IMR-90 (cell line): ENCODE measurements around the gene ADSS1. TPM values are rescaled to one million over a fixed set of nuclear protein-coding genes. Genes with fewer than 3 reads are reported as not detected.

Experiments used
- ATAC-seq: fragments of 200-7000 bp; cut with Tn5 transposase; 2 replicates; pipeline ENCODE4 v1.9.1; 2020; ENCODE audit warnings: low read depth, mild to moderate bottlenecking, moderate library complexity
- BruUV-seq: library from RNA; stranded (reverse); fragments of 400-500 nt; replicated peaks from 2 replicates; lab custom pipeline; 2021; lab: Mats Ljungman, UMichigan
- CTCF ChIA-PET: fragments of 300-600 bp; formaldehyde crosslinking; extraction: SDS; loops from one replicate; lab custom pipeline; 2021; ENCODE audit warnings: antibody characterized with exemption; lab: Yijun Ruan, JAX
- POLR2A ChIA-PET: fragments of 300-600 bp; sonication (Branson Sonifier 250); formaldehyde crosslinking; loops from one replicate; lab custom pipeline; 2022; ENCODE audit warnings: antibody characterized with exemption; ENCODE audit not compliant: unreplicated experiment; lab: Charles Lee
- DNase-seq: peaks from one replicate; pipeline ENCODE4 v3.0.0; 2013
- H2AFZ ChIP-seq: replicated peaks from 2 replicates; pipeline ENCODE3; 2013; ENCODE audit warnings: low read length, mild to moderate bottlenecking; ENCODE audit not compliant: poor library complexity
- H2AK5ac ChIP-seq: 2 replicates; pipeline ENCODE4 v1.6.1; 2013; ENCODE audit warnings: low read depth, low read length, inconsistent platforms
- H2AK9ac ChIP-seq: replicated peaks from 2 replicates; pipeline ENCODE3; 2013; ENCODE audit warnings: mild to moderate bottlenecking, low read depth, low read length, moderate library complexity; ENCODE audit not compliant: poor library complexity
- H2BK120ac ChIP-seq: 2 replicates; pipeline ENCODE4 v1.6.1; 2013; ENCODE audit warnings: low read depth, low read length, inconsistent platforms
- H2BK15ac ChIP-seq: 3 replicates; pipeline ENCODE4 v1.6.1; 2013; ENCODE audit warnings: low read depth, low read length, inconsistent platforms
- H2BK20ac ChIP-seq: 2 replicates; pipeline ENCODE4 v1.6.1; 2013; ENCODE audit warnings: low read depth, mild to moderate bottlenecking, inconsistent platforms, low read length, moderate library complexity
- H2BK5ac ChIP-seq: 2 replicates; pipeline ENCODE4 v1.6.1; 2013; ENCODE audit warnings: mild to moderate bottlenecking, low read depth, low read length, inconsistent platforms; ENCODE audit not compliant: poor library complexity, severe bottlenecking
- H3K14ac ChIP-seq: replicated peaks from 2 replicates; pipeline ENCODE4 v1.6.1; 2013; ENCODE audit warnings: low read depth, low read length, inconsistent platforms
- H3K18ac ChIP-seq: 2 replicates; pipeline ENCODE4 v1.6.1; 2013; ENCODE audit warnings: low read depth, low read length, control low read depth
- H3K23ac ChIP-seq: 2 replicates; pipeline ENCODE4 v1.6.1; 2013; ENCODE audit warnings: low read depth, low read length, inconsistent platforms
- H3K27ac ChIP-seq: 2 replicates; pipeline ENCODE4 v1.5.1; 2013; ENCODE audit warnings: mild to moderate bottlenecking, control low read depth, low read length; ENCODE audit not compliant: insufficient read depth
- H3K27me3 ChIP-seq: 2 replicates; pipeline ENCODE4 v1.6.1; 2013; ENCODE audit warnings: low read length; ENCODE audit not compliant: control insufficient read depth, insufficient read depth
- H3K36me3 ChIP-seq: 2 replicates; pipeline ENCODE4 v1.6.1; 2013; ENCODE audit warnings: low read length, mixed read lengths; ENCODE audit not compliant: control insufficient read depth, insufficient read depth
- H3K4ac ChIP-seq: 2 replicates; pipeline ENCODE4 v1.6.1; 2013; ENCODE audit warnings: low read depth, low read length, inconsistent platforms
- H3K4me1 ChIP-seq: 2 replicates; pipeline ENCODE4 v1.6.1; 2013; ENCODE audit warnings: low read length, mixed read lengths; ENCODE audit not compliant: control insufficient read depth, insufficient read depth
- H3K4me2 ChIP-seq: 2 replicates; pipeline ENCODE4 v1.6.1; 2013; ENCODE audit warnings: low read depth, mild to moderate bottlenecking, control low read depth, low read length, moderate library complexity
- H3K4me3 ChIP-seq: 2 replicates; pipeline ENCODE4 v1.5.1; 2013; ENCODE audit warnings: low read depth, mild to moderate bottlenecking, control low read depth, low read length, moderate library complexity; ENCODE audit not compliant: insufficient read depth
- H3K56ac ChIP-seq: 2 replicates; pipeline ENCODE4 v1.6.1; 2013; ENCODE audit warnings: low read length, inconsistent platforms; ENCODE audit not compliant: insufficient read depth; ENCODE audit errors: extremely low read depth
- H3K79me1 ChIP-seq, 2 experiments: 2 replicates each; pipeline ENCODE4 v1.6.1; 2013; ENCODE audit warnings: low read length in 2 of 2, inconsistent platforms in 1 of 2, low read depth in 1 of 2
- H3K9ac ChIP-seq: 2 replicates; pipeline ENCODE4 v1.6.1; 2013; ENCODE audit warnings: low read depth, low read length, control low read depth
- H3K9me1 ChIP-seq: 2 replicates; pipeline ENCODE4 v1.6.1; 2013; ENCODE audit warnings: low read length, inconsistent platforms; ENCODE audit not compliant: insufficient read depth
- H3K9me3 ChIP-seq: 2 replicates; pipeline ENCODE4 v1.6.1; 2013; ENCODE audit warnings: low read length; ENCODE audit not compliant: control insufficient read depth, insufficient read depth
- H4K20me1 ChIP-seq: 2 replicates; pipeline ENCODE4 v1.6.1; 2013; ENCODE audit warnings: low read length, inconsistent platforms; ENCODE audit not compliant: insufficient read depth
- H4K5ac ChIP-seq: 2 replicates; pipeline ENCODE4 v1.6.1; 2013; ENCODE audit warnings: mild to moderate bottlenecking, low read depth, low read length, control low read depth
- H4K8ac ChIP-seq, 2 experiments: 2 replicates each; pipeline ENCODE4 v1.6.1; 2013; ENCODE audit warnings: low read depth in 2 of 2, low read length in 2 of 2, control low read depth in 1 of 2, inconsistent platforms in 1 of 2
- H4K91ac ChIP-seq: 2 replicates; pipeline ENCODE4 v1.6.1; 2013; ENCODE audit warnings: low read depth, low read length, inconsistent platforms; ENCODE audit not compliant: insufficient read depth
- CEBPB ChIP-seq: IDR thresholded peaks from 2 replicates; pipeline ENCODE4 v1.6.1; 2012; ENCODE audit warnings: low read depth, low read length, improper control_type of control experiment
- CHD1 ChIP-seq: IDR thresholded peaks from 2 replicates; pipeline ENCODE4 v1.6.1; 2012; ENCODE audit warnings: low read depth, low read length, improper control_type of control experiment
- CTCF ChIP-seq: conservative IDR thresholded peaks from 2 replicates; pipeline ENCODE4 v1.5.1; 2012; ENCODE audit warnings: mild to moderate bottlenecking, low read depth, low read length, improper control_type of control experiment
- ELK1 ChIP-seq: fragments of 150-350 bp; IDR thresholded peaks from 2 replicates; pipeline ENCODE4 v1.6.1; 2016; ENCODE audit warnings: low read depth, mild to moderate bottlenecking, low read length, moderate library complexity, borderline replicate concordance
- RCOR1 ChIP-seq: IDR thresholded peaks from 2 replicates; pipeline ENCODE4 v1.6.1; 2012; ENCODE audit warnings: mild to moderate bottlenecking, low read length, improper control_type of control experiment; ENCODE audit not compliant: insufficient replicate concordance
- RFX5 ChIP-seq: IDR thresholded peaks from 2 replicates; pipeline ENCODE4 v1.8.0; 2012; ENCODE audit warnings: low read depth, mild to moderate bottlenecking, low read length, moderate library complexity
- SMC3 ChIP-seq: fragments of 150-350 bp; IDR thresholded peaks from 2 replicates; pipeline ENCODE4 v1.6.1; 2016; ENCODE audit warnings: low read depth, mild to moderate bottlenecking, antibody characterized with exemption, low read length, moderate library complexity
- USF2 ChIP-seq: fragments of 150-350 bp; IDR thresholded peaks from 2 replicates; pipeline ENCODE4 v1.6.1; 2017; ENCODE audit warnings: mild to moderate bottlenecking, antibody characterized with exemption, low read length, low read depth
- WGBS, 2 experiments: methylation state at CpG; one replicate each; pipeline versions ENCODE4 v1.1.5 to v1.1.7; 2013; ENCODE audit warnings: missing lambda C conversion rate in 2 of 2; ENCODE audit not compliant: insufficient read length in 1 of 2; ENCODE audit errors: extremely low coverage in 2 of 2; 5-methylcytosine and 5-hydroxymethylcytosine counted together
- dilution Hi-C: fragments of 300-500 bp; cut with HindIII; formaldehyde crosslinking; loops from one replicate; pipeline ENCODE4 v1.14.3; 2018; ENCODE audit warnings: low sequenced_read_pairs; ENCODE audit not compliant: unreplicated experiment
- in situ Hi-C: fragments of 300-500 bp; cut with MboI; formaldehyde crosslinking; loops from 3 replicates; pipeline ENCODE4 v1.14.3; 2019; ENCODE audit warnings: low sequenced_read_pairs, inconsistent platforms, mixed read lengths
- intact Hi-C: fragments of 100-400 bp; cut with micrococcal nuclease; formaldehyde crosslinking; loops from 2 replicates; pipeline ENCODE4 v1.10.0; 2022
- polyA plus RNA-seq, 3 experiments: library from polyadenylated mRNA; depleted of rRNA; stranded (reverse); fragments of >200 nt; gene quantifications; 2 replicates each; pipeline ENCODE4 v1.2.3, GENCODE V29; 2012; ENCODE audit warnings: low replicate concordance in 1 of 3
- total RNA-seq: library from RNA; depleted of rRNA; stranded (reverse); fragments of >200 nt; gene quantifications from 2 replicates; pipeline ENCODE4 v1.2.3, GENCODE V29; 2012

Gene ADSS1
- total and polyA plus RNA-seq, 2 of the 4 experiments (the other 2 are of a cell fraction): 1.8 to 5.2 TPM

- Histone ChIP-seq H3K9ac (no peak overlapping the region), H2AK9ac (no peak overlapping the region), H4K91ac (no peak overlapping the region), H3K79me1 (peaks cover 8 to 43% of the 10 kb centered on the region in 2 experiments), H3K23ac (no peak overlapping the region), H3K56ac (no peak overlapping the region), H4K5ac (no peak overlapping the region), H2AK5ac (no peak overlapping the region), H3K36me3 (peaks cover 43% of the 10 kb centered on the region), H4K20me1 (peaks cover 47% of the 10 kb centered on the region), H3K4me3 (no peak overlapping the region), H3K27ac (no peak overlapping the region), H3K14ac (no peak overlapping the region), H2AFZ (no peak overlapping the region), H2BK120ac (no peak overlapping the region), H3K18ac (no peak overlapping the region), H3K4me1 (no peaks in the 10 kb centered on the region), H3K4me2 (no peak overlapping the region), H2BK20ac (no peak overlapping the region), H3K9me1 (no peaks in the 10 kb centered on the region), H2BK5ac (no peak overlapping the region), H4K8ac (no peak overlapping the region), H3K27me3 (no peaks in the 10 kb centered on the region), H2BK15ac (no peak overlapping the region), H3K9me3 (no peaks in the 10 kb centered on the region), H3K4ac (no peak overlapping the region)
- intact Hi-C loops (no loop called here), dilution Hi-C loops (no loop called here), in situ Hi-C loops (no loop called here)
- TF ChIP-seq SMC3 (no peak), RFX5 (no peak), RCOR1 (no peak), CHD1 (no peak), CTCF (no peak), CEBPB (no peak), ELK1 (no peak), USF2 (no peak)
- 81% methylated on average over 7 of the region's 15 CpGs; no CpG with 5 or more reads in 1 of the 2 experiments for WGBS, 2 experiments
- no TSS peak for BruUV-seq
- CTCF ChIA-PET: no interaction called here
- POLR2A ChIA-PET: no interaction called here
- ATAC-seq: no peak
- no peak for DNase-seq
Observed at GRCh38 chr14:104778694-104779331, 54.8 kb downstream of the ADSS1 start.
